HuH-7 (cell line): Measurements from ENCODE around the gene GMEB1.

Experiments used
- DNase-seq: peaks from one replicate; pipeline ENCODE4 v3.0.0; 2011; ENCODE audit warnings: low spot score

Gene GMEB1

GRCh38 chr1:28751315-28752060 lies 82.9 kb downstream of the GMEB1 start:
- DNase-seq: no peak

- DNase-seq: no peak
These were observed 87.1 kb downstream of the GMEB1 start for GRCh38 chr1:28755701-28756100.

GRCh38 chr1:28756846-28757245 lies 88.3 kb downstream of the GMEB1 start:
- DNase-seq: no peak

- no peak for DNase-seq
These were observed 89.8 kb downstream of the GMEB1 start for GRCh38 chr1:28758420-28758819.

- no peak for DNase-seq
These were observed 90.7 kb downstream of the GMEB1 start for GRCh38 chr1:28759257-28759656.

- no peak for DNase-seq
These were observed 92.6 kb downstream of the GMEB1 start for GRCh38 chr1:28761189-28761588.

GRCh38 chr1:28766532-28767183 lies 98.1 kb downstream of the GMEB1 start:
- no peak for DNase-seq
